HepG2 (cell line): Measurements from ENCODE around the gene TRIM66. TPM values are rescaled to one million over a fixed set of nuclear protein-coding genes. Genes with fewer than 3 reads are reported as not detected.

Experiments used
- HBP1 ChIP-seq: IDR thresholded peaks from 2 replicates; pipeline ENCODE4 v1.6.1; 2016; ENCODE audit warnings: low read depth, control low read depth
- MNT ChIP-seq: fragments of 450-650 bp; IDR thresholded peaks from 2 replicates; pipeline ENCODE4 v1.6.1; 2016
- MXD4 ChIP-seq: IDR thresholded peaks from 2 replicates; pipeline ENCODE4 v1.6.1; 2016; ENCODE audit warnings: mild to moderate bottlenecking, missing biosample characterization, missing genetic modification reagents
- POGZ ChIP-seq: sonication (generic); formaldehyde crosslinking; IDR thresholded peaks from 2 replicates; pipeline ENCODE4 v1.4.0; 2020; ENCODE audit warnings: mild to moderate bottlenecking, missing genetic modification reagents
- SAP130 ChIP-seq: IDR thresholded peaks from 2 replicates; pipeline ENCODE4 v1.6.1; 2016; ENCODE audit warnings: low read depth
- TIGD3 ChIP-seq: sonication (generic); formaldehyde crosslinking; IDR thresholded peaks from 2 replicates; pipeline ENCODE4 v1.5.1; 2020; ENCODE audit warnings: mild to moderate bottlenecking, missing genetic modification reagents, borderline replicate concordance
- XRCC5 ChIP-seq: fragments of 200-400 bp; formaldehyde crosslinking; optimal IDR thresholded peaks from 2 replicates; pipeline ENCODE3; 2017; ENCODE audit warnings: mild to moderate bottlenecking, low read length
- ZKSCAN8 ChIP-seq: IDR thresholded peaks from 2 replicates; pipeline ENCODE4 v1.6.1; 2016; ENCODE audit warnings: borderline replicate concordance, missing genetic modification reagents, missing compliant biosample characterization
- ZNF292 ChIP-seq: sonication (generic); formaldehyde crosslinking; IDR thresholded peaks from 2 replicates; pipeline ENCODE4 v1.8.1; 2022; ENCODE audit warnings: mild to moderate bottlenecking, low read depth, missing genetic modification reagents, borderline replicate concordance
- ZNF484 ChIP-seq: sonication (generic); formaldehyde crosslinking; IDR thresholded peaks from 2 replicates; pipeline ENCODE4 v1.5.1; 2020; ENCODE audit warnings: mild to moderate bottlenecking, low read depth, missing genetic modification reagents, borderline replicate concordance
- ZNF687 ChIP-seq: sonication (generic); formaldehyde crosslinking; IDR thresholded peaks from 2 replicates; pipeline ENCODE4 v1.5.1; 2020; ENCODE audit warnings: mild to moderate bottlenecking, missing genetic modification reagents, moderate library complexity
- ZSCAN31 ChIP-seq: sonication (generic); formaldehyde crosslinking; IDR thresholded peaks from 2 replicates; pipeline ENCODE4 v1.5.0; 2020; ENCODE audit warnings: low read depth, mild to moderate bottlenecking, missing genetic modification reagents
- polyA plus RNA-seq, 8 experiments: library from polyadenylated mRNA; depleted of rRNA in 3 of 8; stranded (reverse) in 7 of 8; unstranded in 1 of 8; fragments of >200 nt; fragmentation: Illumina TruSeq in 4 of 8; extraction: Trizol in 4 of 8; gene quantifications; 2 replicates each; pipeline versions ENCODE4 v1.2.1 to v1.2.3, GENCODE V29; 2011 to 2016; ENCODE audit warnings: low read depth in 4 of 8, missing spikeins in 1 of 8, mixed read lengths in 1 of 8; ENCODE audit not compliant: insufficient read depth in 1 of 8
- total RNA-seq, 5 experiments: library from RNA; depleted of rRNA; stranded (reverse); fragments of >200 nt; fragmentation: Illumina TruSeq; extraction: Trizol; gene quantifications; 2 replicates each; pipeline ENCODE4 v1.2.3, GENCODE V29; 2016; ENCODE audit warnings: low read depth in 1 of 5
- TF ChIP-seq, protein P1 (sequence below): sonication (generic); formaldehyde crosslinking; IDR thresholded peaks from 2 replicates; pipeline ENCODE4 v1.8.0; 2023; ENCODE audit warnings: mild to moderate bottlenecking, missing genetic modification reagents
- TF ChIP-seq, protein P2 (sequence below): sonication (generic); formaldehyde crosslinking; IDR thresholded peaks from 2 replicates; pipeline ENCODE4 v1.4.0; 2020; ENCODE audit warnings: missing genetic modification reagents
- TF ChIP-seq, protein P3 (sequence below): sonication (generic); formaldehyde crosslinking; IDR thresholded peaks from 2 replicates; pipeline ENCODE4 v1.4.0; 2020; ENCODE audit warnings: missing genetic modification reagents

The TRIM66 gene
- total and polyA plus RNA-seq, 2 of the 13 experiments (the other 11 are each of a cell fraction or from before 2014, with no cell fraction given), result 4.9 to 6.1 TPM

- TF ChIP-seq ZNF687, result peak; percentile 95
- no peak for TF ChIP-seq ZNF484 (CRISPR knock-in tag)
- no peak for TF ChIP-seq ZKSCAN8 (CRISPR knock-in tag)
- TF ChIP-seq SAP130 (CRISPR knock-in tag), result no peak
- TF ChIP-seq, protein P1, sequence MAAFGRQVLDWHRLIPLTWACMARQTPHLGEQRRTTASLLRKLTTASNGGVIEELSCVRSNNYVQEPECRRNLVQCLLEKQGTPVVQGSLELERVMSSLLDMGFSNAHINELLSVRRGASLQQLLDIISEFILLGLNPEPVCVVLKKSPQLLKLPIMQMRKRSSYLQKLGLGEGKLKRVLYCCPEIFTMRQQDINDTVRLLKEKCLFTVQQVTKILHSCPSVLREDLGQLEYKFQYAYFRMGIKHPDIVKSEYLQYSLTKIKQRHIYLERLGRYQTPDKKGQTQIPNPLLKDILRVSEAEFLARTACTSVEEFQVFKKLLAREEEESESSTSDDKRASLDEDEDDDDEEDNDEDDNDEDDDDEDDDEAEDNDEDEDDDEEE (CRISPR knock-in tag), result no peak
- no peak for TF ChIP-seq MNT
- TF ChIP-seq ZNF292 (CRISPR knock-in tag), result no peak
- no peak for TF ChIP-seq TIGD3 (CRISPR knock-in tag)
- 0 out of 2 replicates have a peak, but pooled peaks have one; percentile 12 for TF ChIP-seq MXD4
- TF ChIP-seq, protein P2, sequence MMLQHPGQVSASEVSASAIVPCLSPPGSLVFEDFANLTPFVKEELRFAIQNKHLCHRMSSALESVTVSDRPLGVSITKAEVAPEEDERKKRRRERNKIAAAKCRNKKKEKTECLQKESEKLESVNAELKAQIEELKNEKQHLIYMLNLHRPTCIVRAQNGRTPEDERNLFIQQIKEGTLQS (CRISPR knock-in tag), result no peak
- no peak for TF ChIP-seq HBP1 (CRISPR knock-in tag)
- 0 out of 2 replicates have a peak, but pooled peaks have one; percentile 34 for TF ChIP-seq ZSCAN31 (CRISPR knock-in tag)
- peak; percentile 7 for TF ChIP-seq XRCC5
- TF ChIP-seq, protein P3, sequence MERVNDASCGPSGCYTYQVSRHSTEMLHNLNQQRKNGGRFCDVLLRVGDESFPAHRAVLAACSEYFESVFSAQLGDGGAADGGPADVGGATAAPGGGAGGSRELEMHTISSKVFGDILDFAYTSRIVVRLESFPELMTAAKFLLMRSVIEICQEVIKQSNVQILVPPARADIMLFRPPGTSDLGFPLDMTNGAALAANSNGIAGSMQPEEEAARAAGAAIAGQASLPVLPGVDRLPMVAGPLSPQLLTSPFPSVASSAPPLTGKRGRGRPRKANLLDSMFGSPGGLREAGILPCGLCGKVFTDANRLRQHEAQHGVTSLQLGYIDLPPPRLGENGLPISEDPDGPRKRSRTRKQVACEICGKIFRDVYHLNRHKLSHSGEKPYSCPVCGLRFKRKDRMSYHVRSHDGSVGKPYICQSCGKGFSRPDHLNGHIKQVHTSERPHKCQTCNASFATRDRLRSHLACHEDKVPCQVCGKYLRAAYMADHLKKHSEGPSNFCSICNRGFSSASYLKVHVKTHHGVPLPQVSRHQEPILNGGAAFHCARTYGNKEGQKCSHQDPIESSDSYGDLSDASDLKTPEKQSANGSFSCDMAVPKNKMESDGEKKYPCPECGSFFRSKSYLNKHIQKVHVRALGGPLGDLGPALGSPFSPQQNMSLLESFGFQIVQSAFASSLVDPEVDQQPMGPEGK, result peak; percentile 45; the same call in 1 of the 2 replicates
- 0 out of 2 replicates have a peak, but pooled peaks have one; percentile 12 for TF ChIP-seq POGZ (CRISPR knock-in tag)
Observed at GRCh38 chr11:8717544-8717875, 35.0 kb upstream of the TRIM66 start (continued).
